DOHH2 (cell line): ENCODE measurements around the gene C19orf85.

Source experiments
- H3F3A ChIP-seq: fragments of 200-600 bp; sonication (generic), shearing (Covaris generic); 2 replicates; pipeline ENCODE4 v1.6.0; 2016; ENCODE audit warnings: antibody characterized with exemption, mild to moderate bottlenecking; ENCODE audit not compliant: control insufficient read depth, insufficient read depth
- H3K27ac ChIP-seq: fragments of 200-600 bp; sonication (generic); 2 replicates; pipeline ENCODE4 v1.5.1; 2014; ENCODE audit warnings: low read depth, mild to moderate bottlenecking, low read length, moderate library complexity
- H3K27me3 ChIP-seq: fragments of 200-600 bp; sonication (generic); 2 replicates; pipeline ENCODE4 v1.6.1; 2014; ENCODE audit warnings: mild to moderate bottlenecking, low read length, mixed read lengths; ENCODE audit not compliant: control insufficient read depth
- H3K36me3 ChIP-seq: fragments of 200-600 bp; sonication (generic); 2 replicates; pipeline ENCODE4 v1.6.1; 2014; ENCODE audit warnings: mild to moderate bottlenecking, low read length, moderate library complexity, mixed read lengths; ENCODE audit not compliant: control insufficient read depth
- H3K4me1 ChIP-seq: fragments of 200-600 bp; sonication (generic); 2 replicates; pipeline ENCODE4 v1.6.1; 2014; ENCODE audit warnings: mild to moderate bottlenecking, low read length, mixed read lengths; ENCODE audit not compliant: control insufficient read depth
- H3K4me2 ChIP-seq: fragments of 200-600 bp; sonication (generic); 2 replicates; pipeline ENCODE4 v1.6.0; 2014; ENCODE audit warnings: mild to moderate bottlenecking, low read length, moderate library complexity
- H3K4me3 ChIP-seq: fragments of 200-600 bp; sonication (generic); 2 replicates; pipeline ENCODE4 v1.5.1; 2014; ENCODE audit warnings: mild to moderate bottlenecking, low read length, mixed read lengths
- H3K79me2 ChIP-seq: fragments of 200-600 bp; sonication (generic); 2 replicates; pipeline ENCODE4 v1.6.1; 2014; ENCODE audit warnings: mild to moderate bottlenecking, low read length, mixed read lengths; ENCODE audit not compliant: control insufficient read depth
- H3K9me2 ChIP-seq: fragments of 200-600 bp; sonication (generic); replicated peaks from 2 replicates; pipeline ENCODE4 v1.6.1; 2014; ENCODE audit warnings: mild to moderate bottlenecking, low read length, mixed read lengths; ENCODE audit not compliant: control insufficient read depth
- H3K9me3 ChIP-seq: fragments of 200-600 bp; sonication (generic); 2 replicates; pipeline ENCODE4 v1.6.1; 2014; ENCODE audit warnings: antibody characterized with exemption, low read length, mixed read lengths; ENCODE audit not compliant: control insufficient read depth, insufficient read depth
- H4K20me1 ChIP-seq: fragments of 200-600 bp; sonication (generic); 2 replicates; pipeline ENCODE4 v1.6.0; 2014; ENCODE audit warnings: low read depth, mild to moderate bottlenecking, antibody characterized with exemption, low read length, moderate library complexity; ENCODE audit not compliant: control insufficient read depth, insufficient read depth
- EZH2phosphoT487 ChIP-seq: fragments of 200-600 bp; sonication (generic); IDR thresholded peaks from 2 replicates; pipeline ENCODE4 v1.6.1; 2017; ENCODE audit warnings: borderline replicate concordance, mild to moderate bottlenecking, antibody characterized with exemption, low read length, moderate library complexity, mixed read lengths
- TF ChIP-seq, protein P1 (sequence below): fragments of 200-600 bp; sonication (generic); IDR thresholded peaks from one replicate; pipeline ENCODE4 v1.5.1; 2014; ENCODE audit warnings: antibody characterized with exemption, mild to moderate bottlenecking, low read depth, low read length; ENCODE audit not compliant: poor library complexity, severe bottlenecking

C19orf85 gene

GRCh38 chr19:55490478-55491432 is 26.2 kb upstream of the C19orf85 start:
- Histone ChIP-seq H3K4me1 (peaks cover 2% of the 10 kb centered on the region), H3K27me3 (no peaks in the 10 kb centered on the region)

DNA sequence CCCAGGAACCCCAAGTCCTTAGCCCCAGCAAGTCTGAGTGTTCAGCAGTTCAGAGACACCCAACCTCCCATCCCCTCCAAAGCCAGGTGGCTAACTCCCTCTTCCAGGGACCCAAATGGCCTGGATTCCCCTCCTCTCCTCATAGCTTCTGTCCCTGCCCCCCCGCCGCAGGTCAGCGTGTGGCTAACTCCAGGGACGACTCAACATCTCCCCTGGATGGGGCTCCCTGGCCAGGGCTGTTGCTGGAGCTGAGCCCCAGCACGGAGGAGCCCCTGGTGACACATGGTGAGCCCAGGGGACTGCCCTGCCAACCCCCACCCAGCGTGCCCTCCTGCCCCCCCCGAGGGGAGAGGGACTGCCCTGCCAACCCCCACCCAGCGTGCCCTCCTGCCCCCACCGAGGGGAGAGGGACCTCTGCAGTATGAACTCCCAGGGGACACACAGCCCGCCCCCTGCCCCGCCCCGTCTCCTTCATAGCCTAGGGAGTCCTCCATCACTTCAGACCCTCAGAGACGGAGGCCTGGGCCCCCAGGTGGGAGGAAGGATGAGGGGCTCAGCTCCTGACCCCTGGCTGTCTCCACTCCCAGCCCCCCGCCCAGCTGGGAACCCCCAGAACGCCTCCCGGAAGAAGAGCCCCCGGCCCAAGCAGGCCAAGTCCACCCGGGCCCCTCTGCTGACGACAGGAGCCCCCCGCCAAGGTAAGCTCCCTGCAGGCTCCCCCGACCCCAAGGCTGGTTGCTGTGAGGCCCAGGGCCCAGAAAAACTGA is 25.3 kb upstream of the C19orf85 start:
- Histone ChIP-seq H3K4me2 (no peak overlapping the region), H3K4me3 (no peak overlapping the region), H4K20me1 (no peaks in the 10 kb centered on the region)

More at GRCh38 chr19:55490478-55491432, 26.2 kb upstream of the C19orf85 start:
- H3K36me3 ChIP-seq = no peaks in the 10 kb centered on the region
- TF ChIP-seq EZH2phosphoT487 = no peak
- TF ChIP-seq, protein P1, sequence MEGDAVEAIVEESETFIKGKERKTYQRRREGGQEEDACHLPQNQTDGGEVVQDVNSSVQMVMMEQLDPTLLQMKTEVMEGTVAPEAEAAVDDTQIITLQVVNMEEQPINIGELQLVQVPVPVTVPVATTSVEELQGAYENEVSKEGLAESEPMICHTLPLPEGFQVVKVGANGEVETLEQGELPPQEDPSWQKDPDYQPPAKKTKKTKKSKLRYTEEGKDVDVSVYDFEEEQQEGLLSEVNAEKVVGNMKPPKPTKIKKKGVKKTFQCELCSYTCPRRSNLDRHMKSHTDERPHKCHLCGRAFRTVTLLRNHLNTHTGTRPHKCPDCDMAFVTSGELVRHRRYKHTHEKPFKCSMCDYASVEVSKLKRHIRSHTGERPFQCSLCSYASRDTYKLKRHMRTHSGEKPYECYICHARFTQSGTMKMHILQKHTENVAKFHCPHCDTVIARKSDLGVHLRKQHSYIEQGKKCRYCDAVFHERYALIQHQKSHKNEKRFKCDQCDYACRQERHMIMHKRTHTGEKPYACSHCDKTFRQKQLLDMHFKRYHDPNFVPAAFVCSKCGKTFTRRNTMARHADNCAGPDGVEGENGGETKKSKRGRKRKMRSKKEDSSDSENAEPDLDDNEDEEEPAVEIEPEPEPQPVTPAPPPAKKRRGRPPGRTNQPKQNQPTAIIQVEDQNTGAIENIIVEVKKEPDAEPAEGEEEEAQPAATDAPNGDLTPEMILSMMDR = no peak
- no peak overlapping the region for H3K27ac ChIP-seq
- H3K79me2 ChIP-seq = peaks cover 1% of the 10 kb centered on the region
- H3F3A ChIP-seq = no peaks in the 10 kb centered on the region; the same call in 1 of the 2 replicates
- no peak overlapping the region for H3K4me3 ChIP-seq
- no peaks in the 10 kb centered on the region for H4K20me1 ChIP-seq
- no peak overlapping the region for H3K4me2 ChIP-seq
- no peaks in the 10 kb centered on the region for H3K9me2 ChIP-seq
- no peaks in the 10 kb centered on the region for H3K9me3 ChIP-seq

DNA sequence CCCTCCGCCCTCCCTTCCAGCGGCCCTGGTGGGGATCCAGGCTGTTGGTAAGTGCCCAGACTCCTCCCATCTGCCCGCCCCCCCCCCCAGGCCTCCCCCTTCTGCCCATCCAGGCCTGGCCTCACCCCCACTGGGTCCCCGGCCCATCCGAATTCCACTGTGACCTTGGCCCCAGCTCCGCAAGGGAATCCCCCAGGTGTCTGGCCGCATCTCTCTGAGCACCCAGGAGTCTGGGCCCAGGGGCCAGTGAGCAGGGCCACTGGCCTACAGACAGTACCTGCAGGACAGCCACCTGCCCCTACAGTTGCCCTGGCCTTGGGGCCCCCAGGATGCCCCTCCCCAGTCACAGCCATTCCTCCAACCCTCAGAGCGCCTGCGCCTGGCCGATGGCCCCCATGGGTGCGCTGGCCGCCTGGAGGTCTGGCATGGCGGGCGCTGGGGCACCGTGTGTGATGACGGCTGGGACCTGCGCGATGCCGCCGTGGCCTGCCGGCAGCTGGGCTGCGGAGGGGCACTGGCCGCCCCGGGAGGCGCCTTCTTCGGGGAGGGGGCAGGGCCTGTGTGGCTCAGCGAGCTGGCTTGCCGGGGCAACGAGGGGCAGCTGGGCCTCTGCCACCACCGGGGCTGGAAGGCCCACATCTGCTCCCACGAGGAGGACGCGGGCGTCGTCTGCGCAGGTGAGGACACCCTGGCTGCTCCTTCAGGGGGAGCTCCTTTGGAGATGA is 24.6 kb upstream of the C19orf85 start:
- Histone ChIP-seq H4K20me1 (no peaks in the 10 kb centered on the region), H3K4me2 (no peak overlapping the region), H3K9me2 (no peaks in the 10 kb centered on the region), H3K4me1 (peaks cover 13% of the 10 kb centered on the region), H3K4me3 (no peak overlapping the region), H3K36me3 (no peaks in the 10 kb centered on the region), H3K27ac (no peak overlapping the region), H3K79me2 (peaks cover 5% of the 10 kb centered on the region), H3K9me3 (no peaks in the 10 kb centered on the region), H3F3A (no peaks in the 10 kb centered on the region; the same call in 1 of the 2 replicates), H3K27me3 (no peaks in the 10 kb centered on the region)
- no peak for TF ChIP-seq EZH2phosphoT487
- TF ChIP-seq, protein P1 = no peak

More for the DNA sequence above, 25.3 kb upstream of the C19orf85 start:
- H3F3A ChIP-seq = no peaks in the 10 kb centered on the region; the same call in 1 of the 2 replicates
- no peaks in the 10 kb centered on the region for H3K36me3 ChIP-seq
- peaks cover 5% of the 10 kb centered on the region for H3K79me2 ChIP-seq
- no peaks in the 10 kb centered on the region for H3K9me2 ChIP-seq
- peaks cover 6% of the 10 kb centered on the region for H3K4me1 ChIP-seq
- no peaks in the 10 kb centered on the region for H3K9me3 ChIP-seq
- no peak overlapping the region for H3K27ac ChIP-seq
- no peaks in the 10 kb centered on the region for H3K27me3 ChIP-seq
- TF ChIP-seq, protein P1 = no peak
- no peak for TF ChIP-seq EZH2phosphoT487
